ENCODE results near the gene SDHD. TPM values are rescaled to one million over a fixed set of nuclear protein-coding genes. Genes with fewer than 3 reads are reported as not detected.

Gene SDHD
- total and polyA plus RNA-seq, 2 donors (not counting 1 experiment from before 2014, with no cell fraction given): 148 to 186 TPM

DNA sequence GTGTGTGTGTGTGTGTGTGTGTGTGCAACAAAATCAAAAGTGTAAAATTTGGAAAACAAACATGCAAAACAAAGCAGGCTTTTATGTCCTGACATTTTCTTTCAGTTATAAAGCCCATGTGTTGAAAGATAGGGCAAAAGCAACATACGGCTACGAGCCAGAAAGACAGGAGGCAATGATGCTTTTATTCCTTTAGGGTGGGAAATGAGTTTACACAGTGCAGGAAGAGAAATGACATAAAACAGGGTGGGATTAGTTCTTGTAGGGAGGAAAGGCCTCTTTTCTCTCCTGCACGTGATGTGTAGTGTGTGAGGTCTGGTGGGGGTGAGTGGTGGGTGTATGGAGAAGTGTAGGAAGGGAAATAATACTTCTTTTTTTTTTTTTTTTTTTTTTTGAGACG is 47.8 kb downstream of the SDHD start:
- Histone ChIP-seq H3K79me2 (ENCODE audit: control insufficient read depth, insufficient read depth, low read length) (no peaks in the 10 kb centered on the region), H3K4me3 (replicated peaks in 1 of 4; ENCODE audit: control extremely low read depth in 1 of 4, insufficient read depth in 1 of 4, low read depth in 3 of 4, low read length in 4 of 4) (no peak overlapping the region), H3K36me3 (ENCODE audit: control insufficient read depth, insufficient read depth, low read length) (no peaks in the 10 kb centered on the region), H3K27ac (ENCODE audit: insufficient read depth, low read length) (no peak overlapping the region), H3K27me3 (ENCODE audit: control insufficient read depth, insufficient read depth, low read length) (no peaks in the 10 kb centered on the region), H3K4me2 (ENCODE audit: extremely low read depth, insufficient read depth, low read length) (no peak overlapping the region), H3K9ac (ENCODE audit: insufficient read depth, low read length) (no peak overlapping the region), H2AFZ (ENCODE audit: low read length) (no peak overlapping the region), H3K9me3 (ENCODE audit: control insufficient read depth, insufficient read depth, low read depth, low read length) (no peaks in the 10 kb centered on the region), H3K4me1 (ENCODE audit: control insufficient read depth, extremely low read depth, insufficient read depth, low read length) (no peaks in the 10 kb centered on the region), H4K20me1 (ENCODE audit: control insufficient read depth, extremely low read depth, insufficient read depth, low read length) (no peaks in the 10 kb centered on the region)
- no peak for TF ChIP-seq EZH2 (IDR thresholded peaks at IDR 0.05; ENCODE audit: low read length, missing control alignments)
- TF ChIP-seq, protein P1, sequence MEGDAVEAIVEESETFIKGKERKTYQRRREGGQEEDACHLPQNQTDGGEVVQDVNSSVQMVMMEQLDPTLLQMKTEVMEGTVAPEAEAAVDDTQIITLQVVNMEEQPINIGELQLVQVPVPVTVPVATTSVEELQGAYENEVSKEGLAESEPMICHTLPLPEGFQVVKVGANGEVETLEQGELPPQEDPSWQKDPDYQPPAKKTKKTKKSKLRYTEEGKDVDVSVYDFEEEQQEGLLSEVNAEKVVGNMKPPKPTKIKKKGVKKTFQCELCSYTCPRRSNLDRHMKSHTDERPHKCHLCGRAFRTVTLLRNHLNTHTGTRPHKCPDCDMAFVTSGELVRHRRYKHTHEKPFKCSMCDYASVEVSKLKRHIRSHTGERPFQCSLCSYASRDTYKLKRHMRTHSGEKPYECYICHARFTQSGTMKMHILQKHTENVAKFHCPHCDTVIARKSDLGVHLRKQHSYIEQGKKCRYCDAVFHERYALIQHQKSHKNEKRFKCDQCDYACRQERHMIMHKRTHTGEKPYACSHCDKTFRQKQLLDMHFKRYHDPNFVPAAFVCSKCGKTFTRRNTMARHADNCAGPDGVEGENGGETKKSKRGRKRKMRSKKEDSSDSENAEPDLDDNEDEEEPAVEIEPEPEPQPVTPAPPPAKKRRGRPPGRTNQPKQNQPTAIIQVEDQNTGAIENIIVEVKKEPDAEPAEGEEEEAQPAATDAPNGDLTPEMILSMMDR (conservative IDR thresholded peaks at IDR 0.05 in 1 of 2, IDR thresholded peaks at IDR 0.05 in 1 of 2; ENCODE audit: low read depth in 1 of 2, low read length in 2 of 2): no peak
- no peak for DNase-seq (ENCODE audit: low read depth in 2 of 2)

DNA sequence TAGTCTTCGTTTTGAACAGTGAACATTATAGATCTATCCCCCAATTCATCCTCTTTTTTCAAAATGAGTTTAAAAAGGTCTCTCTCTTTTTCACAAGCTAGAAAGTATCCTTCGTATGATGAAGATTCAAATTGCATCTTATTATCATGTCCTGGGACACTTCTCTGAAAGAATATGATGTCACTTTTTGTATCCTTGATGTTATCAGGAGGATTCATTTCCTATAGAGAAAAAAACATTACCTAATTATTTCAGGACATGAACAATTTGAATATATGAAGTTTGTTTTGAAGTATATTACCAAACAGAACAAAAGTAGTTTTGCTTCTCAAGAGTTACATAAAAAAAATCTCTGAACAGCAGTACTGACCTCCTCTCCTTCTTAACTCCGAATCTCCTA is 56.9 kb downstream of the SDHD start:
- no peak for DNase-seq (ENCODE audit: low read depth in 2 of 2)
- no peaks in the 10 kb centered on the region for H4K20me1 ChIP-seq (ENCODE audit: control insufficient read depth, extremely low read depth, insufficient read depth, low read length)
- H3K27ac ChIP-seq (ENCODE audit: insufficient read depth, low read length): no peak overlapping the region

More for the DNA sequence above, 56.9 kb downstream of the SDHD start:
- no peak for TF ChIP-seq EZH2 (IDR thresholded peaks at IDR 0.05; ENCODE audit: low read length, missing control alignments)
- TF ChIP-seq, protein P1 (conservative IDR thresholded peaks at IDR 0.05 in 1 of 2, IDR thresholded peaks at IDR 0.05 in 1 of 2; ENCODE audit: low read depth in 1 of 2, low read length in 2 of 2): no peak
- Histone ChIP-seq H3K27me3 (ENCODE audit: control insufficient read depth, insufficient read depth, low read length) (no peaks in the 10 kb centered on the region), H3K4me2 (ENCODE audit: extremely low read depth, insufficient read depth, low read length) (no peak overlapping the region), H3K9ac (ENCODE audit: insufficient read depth, low read length) (no peak overlapping the region), H3K79me2 (ENCODE audit: control insufficient read depth, insufficient read depth, low read length) (no peaks in the 10 kb centered on the region), H3K36me3 (ENCODE audit: control insufficient read depth, insufficient read depth, low read length) (no peaks in the 10 kb centered on the region), H3K9me3 (ENCODE audit: control insufficient read depth, insufficient read depth, low read depth, low read length) (no peaks in the 10 kb centered on the region), H2AFZ (ENCODE audit: low read length) (no peak overlapping the region), H3K4me1 (ENCODE audit: control insufficient read depth, extremely low read depth, insufficient read depth, low read length) (no peaks in the 10 kb centered on the region), H3K4me3 (replicated peaks in 1 of 4; ENCODE audit: control extremely low read depth in 1 of 4, insufficient read depth in 1 of 4, low read depth in 3 of 4, low read length in 4 of 4) (no peak overlapping the region)

Other genes with a start within 250 kb of the SDHD start
- 26.5 and 30.9 TPM in 2 replicates for gene ALG9, start 215.3 kb upstream of the SDHD start, total RNA-seq
- 33.4 and 43.8 TPM in 2 replicates for gene ALG9, start 215.3 kb upstream of the SDHD start, polyA plus RNA-seq
- gene FDXACB1, start 207.7 kb upstream of the SDHD start, total RNA-seq: 1.8 and 2.6 TPM in 2 replicates
- 1.7 and 3.4 TPM in 2 replicates for gene FDXACB1, start 207.7 kb upstream of the SDHD start, polyA plus RNA-seq
- 16.9 and 19.3 TPM in 2 replicates for gene CFAP68, start 207.3 kb upstream of the SDHD start, total RNA-seq
- 21.1 and 23.0 TPM in 2 replicates for gene CFAP68, start 207.3 kb upstream of the SDHD start, polyA plus RNA-seq
- gene CRYAB, start 175.1 kb upstream of the SDHD start, total RNA-seq: 28.5 and 51.2 TPM in 2 replicates
- 30.0 and 48.1 TPM in 2 replicates for gene CRYAB, start 175.1 kb upstream of the SDHD start, polyA plus RNA-seq
- gene HSPB2, start 174.1 kb upstream of the SDHD start, total RNA-seq: 2.1 and 2.8 TPM in 2 replicates
- gene HSPB2, start 174.1 kb upstream of the SDHD start, polyA plus RNA-seq: 0.94 and 2.5 TPM in 2 replicates
- gene C11orf52, start 168.0 kb upstream of the SDHD start, total RNA-seq: 0.51 and 0.99 TPM in 2 replicates
- gene C11orf52, start 168.0 kb upstream of the SDHD start, polyA plus RNA-seq: 0.32 and 1.3 TPM in 2 replicates
- 18.2 and 19.8 TPM in 2 replicates for gene DIXDC1, start 149.5 kb upstream of the SDHD start, total RNA-seq
- 8.4 and 14.3 TPM in 2 replicates for gene DIXDC1, start 149.5 kb upstream of the SDHD start, polyA plus RNA-seq
- gene DLAT, start 61.5 kb upstream of the SDHD start, total RNA-seq: 26.2 and 33.9 TPM in 2 replicates
- gene DLAT, start 61.5 kb upstream of the SDHD start, polyA plus RNA-seq: 37.8 and 48.8 TPM in 2 replicates
- 1.5 TPM in 2 replicates for gene PIH1D2, start 12.9 kb upstream of the SDHD start, total RNA-seq
- 1.7 and 1.9 TPM in 2 replicates for gene PIH1D2, start 12.9 kb upstream of the SDHD start, polyA plus RNA-seq
- 25.8 and 26.2 TPM in 2 replicates for gene NKAPD1, start 12.6 kb upstream of the SDHD start, total RNA-seq
- gene NKAPD1, start 12.6 kb upstream of the SDHD start, polyA plus RNA-seq: 24.1 and 27.5 TPM in 2 replicates
- 46.7 and 55.3 TPM in 2 replicates for gene TIMM8B, start 117 bp upstream of the SDHD start, total RNA-seq
- 61.7 and 75.3 TPM in 2 replicates for gene TIMM8B, start 117 bp upstream of the SDHD start, polyA plus RNA-seq
- gene IL18, start 77.2 kb downstream of the SDHD start, total RNA-seq: 0.17 and 0.26 TPM in 2 replicates
- gene IL18, start 77.2 kb downstream of the SDHD start, polyA plus RNA-seq: 0.23 and 0.77 TPM in 2 replicates
- gene TEX12, start 80.5 kb downstream of the SDHD start, total RNA-seq: 0.17 TPM in 1 of 2 replicates, not detected in the other
- gene TEX12, start 80.5 kb downstream of the SDHD start, polyA plus RNA-seq: 0.09 TPM in 1 of 2 replicates, not detected in the other
- gene BCO2, start 88.6 kb downstream of the SDHD start, total RNA-seq: 1.0 and 2.1 TPM in 2 replicates
- 0.36 and 0.42 TPM in 2 replicates for gene BCO2, start 88.6 kb downstream of the SDHD start, polyA plus RNA-seq
- 47.5 and 69.0 TPM in 2 replicates for gene PTS, start 139.6 kb downstream of the SDHD start, total RNA-seq
- 47.4 and 51.6 TPM in 2 replicates for gene PTS, start 139.6 kb downstream of the SDHD start, polyA plus RNA-seq
- gene PLET1, start 174.0 kb downstream of the SDHD start, total RNA-seq: not detected in 2 replicates
- not detected in 2 replicates for gene PLET1, start 174.0 kb downstream of the SDHD start, polyA plus RNA-seq